Neuronal stem cell (in vitro differentiated cells): ENCODE results near the gene GCGR.

Source experiments
- DNase-seq: peaks from one replicate; pipeline ENCODE4 v3.0.0-alpha.2; 2013; ENCODE audit warnings: low spot score
- H2AFZ ChIP-seq: one replicate; pipeline ENCODE4 v1.6.1; 2013; ENCODE audit warnings: mild to moderate bottlenecking, low read length, inconsistent platforms
- H2AK5ac ChIP-seq: 2 replicates; pipeline ENCODE4 v1.6.1; 2013; ENCODE audit warnings: low read depth, mild to moderate bottlenecking, inconsistent platforms, low read length, moderate library complexity, mixed read lengths
- H2BK120ac ChIP-seq: 2 replicates; pipeline ENCODE4 v1.6.1; 2013; ENCODE audit warnings: low read depth, mild to moderate bottlenecking, inconsistent platforms, low read length, moderate library complexity, mixed read lengths
- H2BK12ac ChIP-seq: one replicate; pipeline ENCODE4 v1.6.1; 2013; ENCODE audit warnings: low read length, inconsistent platforms
- H2BK15ac ChIP-seq: 2 replicates; pipeline ENCODE4 v1.6.1; 2013; ENCODE audit warnings: mild to moderate bottlenecking, low read length, inconsistent platforms, mixed read lengths
- H2BK5ac ChIP-seq: one replicate; pipeline ENCODE4 v1.6.1; 2013; ENCODE audit warnings: inconsistent platforms, mild to moderate bottlenecking, low read length, moderate library complexity
- H3K14ac ChIP-seq: one replicate; pipeline ENCODE4 v1.6.1; 2013; ENCODE audit warnings: low read length, inconsistent platforms
- H3K18ac ChIP-seq: 2 replicates; pipeline ENCODE4 v1.6.1; 2013; ENCODE audit warnings: low read length, inconsistent platforms
- H3K23ac ChIP-seq: 2 replicates; pipeline ENCODE4 v1.6.1; 2013; ENCODE audit warnings: low read depth, mild to moderate bottlenecking, mixed read lengths, low read length, inconsistent platforms; ENCODE audit not compliant: poor library complexity
- H3K27ac ChIP-seq: replicated peaks from 3 replicates; pipeline ENCODE4 v1.5.1; 2013; ENCODE audit warnings: low read length, inconsistent platforms
- H3K27me3 ChIP-seq, 3 experiments: 2 replicates each; pipeline ENCODE4 v1.6.1; 2013; ENCODE audit warnings: low read length in 3 of 3, mild to moderate bottlenecking in 2 of 3, inconsistent platforms in 1 of 3, low read depth in 1 of 3, mixed read lengths in 1 of 3, moderate library complexity in 1 of 3; ENCODE audit not compliant: control insufficient read depth in 3 of 3, insufficient read depth in 3 of 3
- H3K36me3 ChIP-seq, 2 donors: replicated peaks in 1 of 2; 2 replicates each; pipeline ENCODE4 v1.6.1; 2013; ENCODE audit warnings: low read length in 2 of 2; ENCODE audit not compliant: control insufficient read depth in 2 of 2, insufficient read depth in 2 of 2
- H3K4ac ChIP-seq: 2 replicates; pipeline ENCODE4 v1.6.1; 2013; ENCODE audit warnings: inconsistent platforms, mild to moderate bottlenecking, low read length, moderate library complexity
- H3K4me1 ChIP-seq, 2 donors: 1 replicate in 1 of 2; 2 replicates in 1 of 2; pipeline ENCODE4 v1.6.1; 2013; ENCODE audit warnings: low read length in 2 of 2, low read depth in 1 of 2; ENCODE audit not compliant: control insufficient read depth in 2 of 2, insufficient read depth in 1 of 2
- H3K4me2 ChIP-seq: one replicate; pipeline ENCODE4 v1.6.1; 2013; ENCODE audit warnings: mild to moderate bottlenecking, low read length, inconsistent platforms; ENCODE audit not compliant: insufficient read depth, poor library complexity, severe bottlenecking
- H3K4me3 ChIP-seq, 2 donors: 2 replicates each; pipeline ENCODE4 v1.5.1; 2013; ENCODE audit warnings: low read length in 2 of 2, mild to moderate bottlenecking in 2 of 2, inconsistent platforms in 1 of 2, moderate library complexity in 1 of 2
- H3K79me1 ChIP-seq: one replicate; pipeline ENCODE4 v1.6.1; 2013; ENCODE audit warnings: low read depth, mild to moderate bottlenecking, inconsistent platforms, low read length, moderate library complexity
- H3K9ac ChIP-seq: one replicate; pipeline ENCODE4 v1.6.1; 2013; ENCODE audit warnings: mild to moderate bottlenecking, low read depth, low read length, inconsistent platforms; ENCODE audit not compliant: poor library complexity
- H3K9me3 ChIP-seq, 2 donors: replicated peaks in 1 of 2; 2 replicates each; pipeline versions ENCODE3 to v1.6.1; 2013; ENCODE audit warnings: low read length in 2 of 2, mild to moderate bottlenecking in 2 of 2, inconsistent platforms in 1 of 2, low read depth in 1 of 2, mixed read lengths in 1 of 2, moderate library complexity in 1 of 2; ENCODE audit not compliant: control insufficient read depth in 2 of 2, insufficient read depth in 1 of 2
- H4K8ac ChIP-seq: one replicate; pipeline ENCODE4 v1.6.1; 2013; ENCODE audit warnings: low read depth, mild to moderate bottlenecking, inconsistent platforms, low read length, moderate library complexity
- H4K91ac ChIP-seq: one replicate; pipeline ENCODE4 v1.6.1; 2013; ENCODE audit warnings: low read length, low read depth, mild to moderate bottlenecking, inconsistent platforms; ENCODE audit not compliant: poor library complexity
- WGBS, 2 donors: extraction: QIAGEN DNeasy Blood & Tissue Kit; methylation state at CpG; one replicate each; pipeline ENCODE4 v1.1.7; 2013; ENCODE audit warnings: missing lambda C conversion rate in 2 of 2, mixed read lengths in 1 of 2; ENCODE audit not compliant: insufficient read length in 2 of 2, insufficient replicate concordance in 1 of 2; ENCODE audit errors: extremely low coverage in 2 of 2; 5-methylcytosine and 5-hydroxymethylcytosine counted together

GCGR gene

DNA sequence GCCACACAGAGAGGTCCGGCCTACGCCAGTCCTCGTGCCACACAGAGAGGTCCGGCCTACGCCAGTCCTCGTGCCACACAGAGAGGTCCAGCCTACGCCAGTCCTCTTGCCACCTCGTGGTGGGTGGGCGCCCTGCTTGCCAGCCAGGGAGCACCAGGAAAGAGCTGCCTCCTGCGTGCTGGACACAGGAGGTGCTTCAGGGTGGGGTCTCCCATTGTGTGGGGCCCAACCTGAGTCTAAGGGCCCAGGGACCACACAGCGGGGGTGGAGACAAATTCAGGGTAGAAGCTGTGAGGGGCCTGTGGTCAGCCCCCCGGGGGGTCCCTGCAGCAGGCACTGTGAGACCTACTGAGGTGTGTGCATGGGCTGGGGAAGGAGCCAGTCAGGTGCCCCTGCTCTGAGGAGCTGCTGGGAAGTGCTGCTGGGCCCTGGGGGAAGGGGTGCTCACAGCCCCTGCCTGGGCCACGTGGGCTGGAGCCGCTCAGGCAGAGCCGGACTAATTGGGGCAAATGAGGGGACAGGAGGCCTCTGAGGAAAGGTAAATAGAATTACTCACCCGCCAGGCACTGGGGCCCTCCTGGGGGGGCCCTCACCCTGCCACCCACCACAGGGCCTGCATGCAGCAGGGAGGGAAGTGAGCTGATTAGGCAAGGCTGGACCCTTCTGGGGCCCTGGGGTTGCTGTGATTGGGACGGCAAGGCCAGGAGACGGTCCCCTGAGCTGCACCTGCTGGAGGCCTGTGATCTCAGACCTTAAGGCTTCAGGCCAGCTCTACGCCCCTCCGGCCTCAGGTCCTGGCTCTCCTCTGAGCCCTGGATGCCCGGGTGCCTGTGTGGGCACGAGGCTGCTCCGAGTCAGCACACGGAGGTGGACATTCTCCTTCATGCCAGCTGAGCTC, 11.0 kb downstream of the GCGR start:
- no peak overlapping the region for H3K4me2 ChIP-seq
- WGBS, 2 donors = no CpG with 5 or more reads among the region's 24 CpGs
- DNase-seq = no peak

DNA sequence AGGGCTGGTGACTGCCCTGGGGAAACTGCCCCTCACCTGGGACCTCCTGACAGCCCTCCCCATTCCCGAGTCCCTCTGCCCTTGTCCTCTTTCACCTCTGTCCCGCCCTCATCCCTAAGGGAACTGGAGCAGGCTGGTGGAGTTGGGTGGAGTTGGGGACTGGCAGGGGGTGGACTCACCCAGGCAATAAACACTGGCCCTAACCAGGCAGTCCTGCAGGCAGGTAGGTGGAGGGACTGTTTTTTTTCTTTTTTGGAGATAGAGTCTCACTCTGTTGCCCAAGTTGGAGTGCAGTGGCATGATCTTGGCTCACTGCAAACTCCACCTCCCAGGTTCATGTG, 11.7 kb downstream of the GCGR start:
- H3K23ac ChIP-seq = no peak overlapping the region
- no peaks in the 10 kb centered on the region for H3K9me3 ChIP-seq
- no peaks in the 10 kb centered on the region for H3K36me3 ChIP-seq
- no peak overlapping the region for H3K4me3 ChIP-seq
- DNase-seq = no peak
- peaks cover 2% of the 10 kb centered on the region for H3K79me1 ChIP-seq
- H2AK5ac ChIP-seq = peak overlapping the region; percentile 20
- H2BK12ac ChIP-seq = no peak overlapping the region
- H3K27ac ChIP-seq = no peak overlapping the region
- WGBS, 2 donors = no CpG with 5 or more reads among the region's 2 CpGs
- no peak overlapping the region for H2BK5ac ChIP-seq
- no peak overlapping the region for H3K4ac ChIP-seq
- H2AFZ ChIP-seq = no peak overlapping the region
- H2BK120ac ChIP-seq = no peak overlapping the region
- H2BK15ac ChIP-seq = peak overlapping the region; percentile 89
- H3K4me1 ChIP-seq = peaks cover 3 to 8% of the 10 kb centered on the region in 2 donors
- H3K27me3 ChIP-seq = peaks cover 0 to 11% (median 0%) of the 10 kb centered on the region in 3 experiments
- H4K8ac ChIP-seq = no peak overlapping the region
- no peak overlapping the region for H4K91ac ChIP-seq
- H3K18ac ChIP-seq = no peak overlapping the region
- H3K14ac ChIP-seq = no peak overlapping the region
- H3K4me2 ChIP-seq = no peak overlapping the region
- H3K9ac ChIP-seq = no peak overlapping the region

More for the DNA sequence above, 11.0 kb downstream of the GCGR start:
- H3K9me3 ChIP-seq = no peaks in the 10 kb centered on the region
- H2BK120ac ChIP-seq = no peak overlapping the region
- H4K91ac ChIP-seq = no peak overlapping the region
- H3K79me1 ChIP-seq = peaks cover 2% of the 10 kb centered on the region
- peaks cover 3 to 7% of the 10 kb centered on the region in 2 donors for H3K4me1 ChIP-seq
- no peak overlapping the region for H3K23ac ChIP-seq
- peak overlapping the region; percentile 38 for H3K14ac ChIP-seq
- peaks cover 0 to 15% (median 0%) of the 10 kb centered on the region in 3 experiments for H3K27me3 ChIP-seq
- peak overlapping the region; percentile 85 for H3K18ac ChIP-seq
- no peak overlapping the region for H3K4me3 ChIP-seq
- no peak overlapping the region for H2AFZ ChIP-seq
- peak overlapping the region; percentile 20 for H2AK5ac ChIP-seq
- H2BK12ac ChIP-seq = no peak overlapping the region
- H3K36me3 ChIP-seq = no peaks in the 10 kb centered on the region
- peak overlapping the region; percentile 89 for H2BK15ac ChIP-seq
- no peak overlapping the region for H3K9ac ChIP-seq
- H3K27ac ChIP-seq = no peak overlapping the region
- H4K8ac ChIP-seq = no peak overlapping the region
- peak overlapping the region; percentile 39 for H2BK5ac ChIP-seq
- H3K4ac ChIP-seq = no peak overlapping the region

DNA sequence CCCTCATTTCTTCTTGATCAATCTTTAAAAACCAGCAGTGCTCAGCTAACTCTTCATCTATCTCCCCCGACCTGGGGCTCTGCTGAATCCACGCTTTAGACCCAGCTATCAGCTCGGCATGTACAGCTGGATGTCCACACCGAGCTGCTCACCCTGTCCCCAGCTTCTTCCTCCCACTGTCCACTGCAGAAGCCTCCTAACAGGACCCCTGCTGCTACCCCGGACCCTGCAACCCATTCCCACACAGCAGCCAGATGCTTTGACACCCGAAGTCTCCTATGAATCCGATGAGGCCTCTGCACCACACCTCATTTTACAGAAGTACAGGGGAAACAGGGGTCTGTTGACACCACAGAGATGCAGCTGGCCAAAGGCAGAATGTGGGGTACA, 13.8 kb downstream of the GCGR start:
- no peak overlapping the region for H3K9ac ChIP-seq
- peak overlapping the region; percentile 84 for H3K4ac ChIP-seq
- peak overlapping the region; percentile 54 for H2AFZ ChIP-seq
- peaks cover 3 to 8% of the 10 kb centered on the region in 2 donors for H3K4me1 ChIP-seq
- H3K18ac ChIP-seq = no peak overlapping the region
- no peak overlapping the region for H3K4me2 ChIP-seq
- peak overlapping the region; percentile 72 for H4K91ac ChIP-seq
- no peak overlapping the region for H2BK120ac ChIP-seq
- H3K27me3 ChIP-seq = peaks cover 0 to 4% (median 0%) of the 10 kb centered on the region in 3 experiments
- no peak overlapping the region for H3K27ac ChIP-seq
- peak overlapping the region; percentile 71 for H3K14ac ChIP-seq
- H2AK5ac ChIP-seq = no peak overlapping the region
- no peak overlapping the region for H4K8ac ChIP-seq
- H3K4me3 ChIP-seq = no peak overlapping the region
- no peaks in the 10 kb centered on the region for H3K9me3 ChIP-seq
- H2BK15ac ChIP-seq = no peak overlapping the region
- no CpG with 5 or more reads among the region's 7 CpGs for WGBS, 2 donors
- peak overlapping the region; percentile 55 for H3K23ac ChIP-seq
- no peak overlapping the region for H2BK5ac ChIP-seq
- no peak for DNase-seq
- H3K79me1 ChIP-seq = peaks cover 2% of the 10 kb centered on the region
- H3K36me3 ChIP-seq = peaks cover 3 to 10% of the 10 kb centered on the region in 2 donors
- no peak overlapping the region for H2BK12ac ChIP-seq

DNA sequence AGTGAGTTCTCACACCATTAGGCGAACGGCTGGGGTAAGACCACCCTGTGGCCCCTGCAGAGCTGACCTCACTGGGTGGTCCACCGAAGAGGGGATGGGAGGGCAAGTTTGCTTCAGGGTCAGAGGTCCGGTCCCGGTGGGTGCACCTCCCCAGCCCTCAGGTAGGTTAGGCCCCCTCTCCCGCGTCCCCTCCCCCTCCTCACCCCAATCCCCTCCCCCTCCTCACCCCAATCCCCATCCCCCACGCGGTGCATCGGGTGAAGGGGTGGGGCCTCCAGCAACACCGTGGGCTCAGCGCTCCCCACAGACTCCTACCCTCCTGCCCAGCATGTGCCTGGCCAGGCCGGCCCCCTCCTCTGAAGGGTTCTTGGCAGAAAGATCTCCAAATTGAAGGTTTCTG, 15.8 kb downstream of the GCGR start:
- H3K27ac ChIP-seq = no peak overlapping the region
- H3K9me3 ChIP-seq = no peaks in the 10 kb centered on the region
- no peak overlapping the region for H4K91ac ChIP-seq
- WGBS, 2 donors = no CpG with 5 or more reads among the region's 13 CpGs
- no peak overlapping the region for H3K4ac ChIP-seq
- no peak overlapping the region for H2BK5ac ChIP-seq
- H3K36me3 ChIP-seq = peaks cover 3 to 27% of the 10 kb centered on the region in 2 donors
- H3K23ac ChIP-seq = peak overlapping the region; percentile 25
- peak overlapping the region; percentile 81 for H3K18ac ChIP-seq
- no peak overlapping the region for H3K9ac ChIP-seq
- no peak overlapping the region for H3K4me3 ChIP-seq
- no peak for DNase-seq
- no peak overlapping the region for H3K4me2 ChIP-seq
- H3K27me3 ChIP-seq = peaks cover 0 to 4% (median 0%) of the 10 kb centered on the region in 3 experiments
- peak overlapping the region; percentile 22 for H2AK5ac ChIP-seq
- H2BK12ac ChIP-seq = no peak overlapping the region
- H3K14ac ChIP-seq = no peak overlapping the region
- no peak overlapping the region for H2AFZ ChIP-seq
- no peak overlapping the region for H2BK120ac ChIP-seq
- no peak overlapping the region for H4K8ac ChIP-seq
- no peaks in the 10 kb centered on the region for H3K79me1 ChIP-seq
- H2BK15ac ChIP-seq = no peak overlapping the region
- peaks cover 3 to 8% of the 10 kb centered on the region in 2 donors for H3K4me1 ChIP-seq
